HUDEP-2 (cell line): ENCODE results near the gene DPF3.

ENCODE experiments used
- DNase-seq, 76 experiments: peaks; one replicate each; lab custom pipeline; 2025; ENCODE audit not compliant: unreplicated experiment in 76 of 76; lab: John Stamatoyannopoulos, UW

DPF3 gene

DNA sequence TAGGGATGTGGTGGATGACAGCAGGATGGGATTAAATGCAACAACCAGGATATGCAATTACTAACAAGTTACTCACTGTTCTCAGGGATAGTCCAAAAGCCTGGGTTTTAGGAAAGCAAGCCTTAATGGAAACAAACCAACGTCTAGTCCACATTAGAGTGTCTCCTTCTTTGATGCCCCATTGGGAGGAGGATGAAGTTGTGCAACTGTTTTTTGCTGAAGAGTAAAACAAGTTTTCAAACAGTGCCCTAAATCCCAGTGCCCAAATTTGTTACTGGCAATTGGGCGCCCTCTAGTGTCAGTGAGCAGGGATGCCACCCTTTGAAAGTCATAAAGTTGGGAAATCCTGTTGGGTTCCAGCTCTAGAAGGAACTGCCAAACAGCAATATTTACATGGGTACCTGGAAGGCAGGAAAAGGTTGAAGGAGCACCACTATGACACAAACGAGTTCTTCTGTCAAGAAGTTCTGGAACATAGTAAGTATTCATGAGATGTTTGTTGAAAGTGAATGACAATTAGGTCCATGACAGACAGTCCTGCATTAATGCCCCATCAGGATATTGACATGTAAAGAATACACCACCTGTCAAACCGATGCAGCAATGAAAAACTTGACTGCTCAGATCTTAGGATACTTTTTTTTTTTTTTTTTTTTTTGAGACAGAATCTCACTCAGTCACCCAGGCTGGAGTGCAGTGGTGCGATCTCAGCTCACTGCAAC is 11.1 kb upstream of the DPF3 start:
- peak in 51 of 76 experiments; percentile 7 to 74 (median 38) for DNase-seq

DNA sequence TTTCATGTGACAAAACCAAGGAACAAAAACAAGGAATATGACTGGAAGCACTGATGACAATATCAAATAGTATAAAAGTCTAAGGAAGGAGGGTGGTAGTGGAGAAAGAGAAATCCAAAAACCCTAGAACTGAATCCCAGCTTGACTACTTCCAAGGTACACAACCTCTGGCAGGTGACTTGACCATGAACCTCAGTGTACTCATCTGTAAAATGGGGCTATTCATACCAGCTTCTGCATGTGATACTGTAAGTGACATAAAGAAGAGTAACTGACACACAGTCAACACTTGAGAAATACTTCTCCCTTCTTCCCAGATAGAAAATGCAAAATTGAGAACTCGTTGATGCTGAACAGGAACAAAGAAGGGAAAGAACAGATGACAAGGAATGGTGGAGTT is 10.3 kb upstream of the DPF3 start:
- DNase-seq: no peak

DNA sequence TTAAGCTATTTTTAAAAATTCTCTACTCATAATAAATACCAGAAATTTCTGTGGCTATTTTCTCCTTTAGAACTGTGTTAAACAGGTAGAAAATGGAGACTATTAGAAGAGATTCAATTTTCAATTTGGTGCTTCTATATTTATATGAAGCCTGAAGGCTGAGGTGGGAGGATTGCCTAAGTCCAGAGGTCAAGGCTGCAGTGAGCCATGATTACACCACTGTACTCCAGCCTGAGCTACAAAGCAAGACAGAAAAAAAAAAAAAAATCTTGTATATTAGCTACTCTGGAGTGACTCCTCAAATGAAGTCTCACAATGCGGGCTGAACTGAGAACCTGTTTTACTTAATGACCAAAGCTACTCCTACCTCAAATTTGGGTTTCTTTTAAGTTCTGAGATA is 9.8 kb upstream of the DPF3 start:
- no peak for DNase-seq

DNA sequence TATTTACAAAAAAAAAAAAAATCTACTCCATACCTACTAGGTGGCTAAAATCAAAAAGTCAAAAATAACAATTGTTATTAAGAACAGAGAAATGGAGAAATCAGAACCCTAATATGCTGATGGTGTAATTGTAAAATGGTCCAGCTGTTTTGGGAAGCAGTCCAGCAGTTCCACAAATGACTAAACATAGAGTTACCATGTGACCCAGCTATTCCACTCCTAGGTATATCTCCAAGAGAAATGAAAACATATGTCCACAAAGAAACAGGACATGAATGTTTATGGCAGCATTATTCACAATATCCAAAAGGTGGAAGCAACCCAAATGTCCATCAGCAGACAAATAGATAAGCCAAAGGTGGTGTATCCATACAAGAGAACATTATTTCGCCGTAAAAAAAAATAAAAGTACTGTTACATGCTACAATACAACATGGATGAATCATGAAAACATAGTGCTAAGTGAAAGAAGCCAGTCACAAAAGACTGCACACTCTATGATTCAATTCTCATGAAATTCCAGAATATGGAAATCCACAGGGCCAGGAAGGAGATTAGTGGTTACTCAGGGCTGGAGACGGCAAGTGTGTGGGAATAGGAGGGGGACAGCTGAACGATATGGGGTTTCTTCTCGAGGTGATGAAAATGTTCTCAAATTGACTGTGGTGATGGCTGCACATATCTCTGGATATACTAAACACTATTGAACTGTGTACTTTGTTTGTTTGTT is 9.1 kb upstream of the DPF3 start:
- no peak for DNase-seq

DNA sequence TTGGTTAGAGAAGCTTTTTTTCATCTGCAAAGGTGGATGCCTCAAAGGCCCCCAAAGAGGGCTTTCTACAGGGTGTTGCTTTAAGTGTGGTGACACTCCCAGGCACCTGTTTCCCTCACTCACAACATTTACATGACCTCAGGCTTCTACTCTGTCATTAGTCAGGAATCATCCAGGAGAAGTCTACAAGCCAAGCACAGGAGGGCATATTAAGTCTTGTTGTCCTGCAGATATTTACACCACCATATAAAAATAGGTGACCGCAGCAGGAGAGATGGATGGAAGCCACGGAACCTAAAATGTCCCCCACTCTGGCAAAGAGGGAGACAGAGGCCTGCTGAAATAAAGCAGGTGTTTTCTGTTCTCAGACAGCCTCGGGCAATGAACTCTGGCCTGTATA is 7.5 kb upstream of the DPF3 start:
- no peak for DNase-seq

DNA sequence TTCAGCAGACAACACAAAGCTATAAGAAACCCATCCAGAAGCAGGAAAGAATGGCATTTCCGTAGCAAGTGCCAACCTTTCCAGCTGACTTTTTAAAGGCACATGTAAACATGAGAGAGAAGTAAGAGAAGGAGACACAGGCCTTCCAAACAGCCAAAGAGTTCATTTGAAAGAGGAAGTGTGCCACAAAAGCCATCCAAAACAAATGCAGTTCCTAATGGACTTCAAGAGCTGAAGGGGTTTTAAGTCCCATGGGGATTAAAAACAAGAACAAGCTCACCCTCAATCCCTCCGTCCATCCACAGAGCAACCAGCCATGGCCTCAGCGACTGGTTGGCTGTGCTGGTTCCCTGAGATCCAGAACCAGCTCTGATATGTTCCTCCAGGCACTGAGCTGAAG is 4.5 kb upstream of the DPF3 start:
- no peak for DNase-seq

DNA sequence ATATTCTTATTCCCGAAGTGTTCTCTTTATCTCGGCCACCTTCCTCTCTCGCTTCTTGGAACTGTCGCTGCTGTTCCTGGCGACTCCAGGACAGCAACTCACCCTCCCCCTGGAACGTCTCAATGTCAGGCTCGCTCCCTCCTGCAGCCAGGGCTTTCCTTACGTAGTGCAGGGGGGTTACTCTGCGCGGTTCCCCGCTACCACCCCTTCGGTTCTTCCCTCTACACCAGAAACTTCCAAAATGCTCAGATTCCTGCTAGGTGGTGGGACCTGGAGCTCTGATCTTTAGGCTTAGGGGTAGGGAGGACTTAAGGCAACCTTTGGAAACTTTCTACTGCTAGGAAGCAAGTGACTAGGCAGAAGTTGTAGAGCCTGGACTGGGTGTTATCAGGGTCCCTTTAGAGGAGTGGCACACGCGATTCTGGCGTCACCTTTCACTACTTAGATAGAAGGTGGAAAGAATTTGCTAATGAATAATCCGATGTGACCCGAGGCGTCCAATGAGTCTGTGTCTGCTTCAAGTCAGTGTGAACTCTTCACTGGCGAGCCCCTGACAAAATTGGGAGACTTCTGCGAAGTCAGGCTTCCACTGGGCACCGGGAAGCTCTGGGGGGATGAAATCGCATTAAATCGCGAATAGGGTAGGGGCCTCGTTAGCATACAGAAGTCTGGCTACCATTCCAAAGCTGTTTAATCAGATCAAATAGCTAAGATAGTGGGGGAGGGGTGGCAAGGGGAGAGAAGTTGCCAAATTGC is 900 bp upstream of the DPF3 start:
- peak in 28 of 76 experiments; percentile 3 to 50 (median 24) for DNase-seq

DNA sequence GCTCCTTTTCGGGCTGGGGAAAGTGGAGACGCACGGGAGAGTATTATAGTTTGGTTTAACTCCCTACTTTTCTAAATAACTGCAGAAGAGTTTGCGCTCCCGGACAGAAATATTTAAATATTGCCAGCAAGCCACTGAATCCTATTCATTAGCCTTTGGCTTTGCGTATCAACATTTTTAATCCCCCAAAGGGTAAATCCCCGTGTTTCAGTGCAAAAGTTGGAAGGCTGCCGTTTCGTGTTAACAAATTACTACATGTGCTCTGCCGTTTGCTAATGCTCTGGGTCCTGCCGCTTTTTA is 372 bp upstream of the DPF3 start:
- DNase-seq: no peak

DNA sequence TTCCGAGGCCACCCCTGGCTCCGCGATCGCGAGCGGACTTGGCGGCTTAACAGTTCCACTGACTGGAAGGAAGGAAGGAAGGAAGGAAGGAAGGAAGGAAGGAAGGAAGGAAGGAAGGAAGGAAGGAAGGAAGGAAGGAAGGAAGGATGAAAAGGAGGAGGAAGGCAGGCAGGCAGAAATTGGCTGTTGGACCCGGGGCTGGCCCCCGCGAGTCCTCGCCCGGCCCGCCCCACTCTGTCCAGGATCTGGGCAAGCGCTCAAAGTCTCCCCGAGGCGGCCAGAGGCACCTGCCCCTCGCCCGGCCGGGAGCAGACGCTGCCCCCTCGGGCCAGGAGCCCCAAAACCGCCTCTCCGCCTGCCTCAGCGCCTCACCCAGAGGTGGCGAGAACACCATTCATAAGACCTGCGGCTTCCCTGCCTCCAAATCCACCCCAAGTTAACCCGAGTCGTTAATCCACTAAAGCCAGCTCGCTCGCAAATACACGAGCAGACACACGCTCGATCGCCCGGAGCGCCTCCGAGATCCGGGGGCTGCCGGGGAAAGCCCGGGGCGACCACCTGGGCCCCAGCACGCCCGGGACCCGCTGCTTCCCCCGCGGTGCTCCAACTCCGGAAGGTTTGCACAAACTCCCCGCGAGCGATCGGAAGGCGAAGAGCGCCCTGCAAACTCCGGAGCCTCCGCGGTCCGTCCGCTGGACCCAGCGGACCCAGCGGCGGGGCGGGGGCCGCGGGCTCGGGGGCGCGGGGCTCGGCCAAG is 844 bp downstream of the DPF3 start:
- DNase-seq: peak in 26 of 76 experiments; percentile 2 to 61 (median 24)

DNA sequence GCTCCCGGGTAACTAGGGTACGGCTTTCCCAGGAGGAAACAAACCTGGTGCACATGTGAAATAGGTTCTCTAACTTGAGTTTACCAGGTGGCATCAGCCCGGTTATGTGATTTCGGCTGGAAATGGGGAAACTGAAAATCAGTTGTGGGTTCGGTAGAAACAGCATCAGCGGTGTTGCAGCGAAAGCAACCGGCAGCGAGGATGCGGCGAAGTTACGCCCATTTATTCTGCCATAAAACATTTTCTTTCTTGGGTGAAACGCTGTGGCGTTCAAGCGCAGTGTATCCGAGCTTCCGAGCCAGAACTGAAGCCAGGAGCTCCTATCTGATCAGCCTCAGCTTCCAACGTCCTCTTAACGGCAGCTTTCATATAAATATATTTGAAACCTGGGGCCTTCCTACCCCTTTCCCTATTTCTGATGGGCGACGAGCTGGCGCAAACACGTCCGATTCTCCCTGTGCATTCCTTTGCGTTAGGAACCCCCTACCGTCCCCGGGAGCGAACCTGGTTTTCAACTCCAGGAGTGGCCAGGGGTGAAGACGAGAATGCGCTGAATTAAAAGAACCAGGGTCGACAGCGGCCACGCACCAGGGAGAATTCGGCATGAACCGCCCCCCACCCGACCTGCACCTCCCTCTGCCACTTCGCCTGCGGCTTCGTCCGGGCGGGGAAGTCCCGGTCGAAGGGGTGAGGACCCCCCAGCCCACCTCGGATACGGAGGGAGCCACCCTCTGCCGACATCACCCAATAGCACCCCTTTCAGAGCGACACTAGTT is 1.6 kb downstream of the DPF3 start:
- DNase-seq: peak in 21 of 76 experiments; percentile 6 to 52 (median 20)

DNA sequence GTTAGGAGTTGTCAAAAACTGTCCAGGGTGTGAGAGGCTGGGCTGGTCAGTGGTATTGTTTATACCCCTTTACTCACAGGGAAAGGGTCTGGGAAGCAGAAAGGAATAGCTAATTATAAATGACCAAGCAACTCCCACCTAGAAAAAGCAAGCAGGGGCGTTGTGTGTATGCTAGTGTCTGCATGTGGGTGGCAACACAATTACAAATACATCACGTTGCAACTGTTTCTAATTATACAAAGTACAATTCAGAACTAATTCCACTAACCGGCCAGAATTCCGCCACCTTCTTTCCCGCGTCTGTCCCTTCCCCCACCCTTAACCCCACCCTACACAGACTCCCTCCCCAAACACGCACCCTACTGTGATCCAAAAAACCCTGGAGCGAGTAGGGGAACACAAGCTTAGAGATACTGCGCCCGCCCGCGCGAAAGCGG is 2.2 kb downstream of the DPF3 start:
- DNase-seq: peak in 2 of 76 experiments; percentile 11 to 24

DNA sequence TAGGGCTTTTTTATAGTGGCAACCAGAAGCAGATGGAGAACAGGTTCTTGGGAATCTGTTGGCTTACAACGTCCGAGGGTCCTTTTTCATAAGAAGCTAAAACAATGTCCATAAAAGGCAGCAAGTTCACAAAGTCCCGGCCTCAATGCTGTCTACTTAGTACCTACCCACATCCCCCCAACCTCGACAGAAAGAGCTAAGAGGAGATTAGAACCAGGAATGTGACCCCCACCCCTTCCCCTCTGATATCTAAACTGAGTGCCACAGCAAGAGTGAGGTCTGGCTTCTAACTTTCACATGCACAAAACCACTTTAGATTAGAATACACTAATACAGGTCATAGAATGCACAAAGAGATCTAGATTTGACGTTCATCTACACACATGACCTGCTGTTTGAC is 4.5 kb downstream of the DPF3 start:
- DNase-seq: no peak

DNA sequence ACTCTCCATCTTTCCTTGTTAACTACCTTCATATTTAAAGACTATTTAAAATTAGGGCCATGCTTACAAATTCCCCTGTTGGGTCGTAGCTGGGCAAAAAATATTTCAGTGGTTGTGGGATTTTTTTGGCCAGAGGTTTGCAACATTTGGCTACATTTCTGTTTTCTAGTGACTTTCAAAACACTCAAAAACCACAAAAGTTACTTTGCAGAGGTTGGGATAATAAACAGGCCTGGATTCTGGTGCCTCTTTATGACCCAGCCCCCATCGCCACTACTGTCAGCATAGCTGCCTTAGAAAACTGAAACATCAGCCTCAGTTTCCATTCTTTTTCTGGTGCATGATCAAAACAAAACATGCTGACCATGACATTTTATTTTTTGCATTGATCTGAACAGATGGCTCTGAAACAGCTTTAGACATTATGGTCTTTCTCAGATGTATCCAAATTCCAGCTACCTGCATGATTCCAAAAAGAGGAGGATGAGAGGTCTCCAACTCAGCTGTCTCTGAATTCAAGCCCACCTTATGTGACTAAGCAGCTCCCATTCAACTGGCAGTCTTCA is 5.2 kb downstream of the DPF3 start:
- DNase-seq: no peak

DNA sequence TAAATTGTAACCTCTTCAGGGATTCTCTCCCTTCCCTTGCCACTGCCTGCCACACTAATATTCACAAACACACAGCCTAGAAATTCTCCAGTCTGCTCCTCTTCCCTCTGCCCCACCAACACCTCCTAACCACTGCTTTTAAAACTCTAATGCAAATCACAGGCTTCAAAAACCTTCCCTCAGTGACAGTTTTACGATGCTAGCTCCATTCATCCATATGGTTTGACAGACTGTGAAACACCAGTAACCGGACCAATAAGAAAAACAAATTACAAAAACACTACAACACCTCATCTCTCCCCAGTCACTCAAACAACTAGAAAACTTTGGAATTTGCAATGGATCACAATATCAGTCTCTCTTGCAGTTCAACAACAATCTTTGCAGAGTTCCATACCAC is 5.7 kb downstream of the DPF3 start:
- no peak for DNase-seq

DNA sequence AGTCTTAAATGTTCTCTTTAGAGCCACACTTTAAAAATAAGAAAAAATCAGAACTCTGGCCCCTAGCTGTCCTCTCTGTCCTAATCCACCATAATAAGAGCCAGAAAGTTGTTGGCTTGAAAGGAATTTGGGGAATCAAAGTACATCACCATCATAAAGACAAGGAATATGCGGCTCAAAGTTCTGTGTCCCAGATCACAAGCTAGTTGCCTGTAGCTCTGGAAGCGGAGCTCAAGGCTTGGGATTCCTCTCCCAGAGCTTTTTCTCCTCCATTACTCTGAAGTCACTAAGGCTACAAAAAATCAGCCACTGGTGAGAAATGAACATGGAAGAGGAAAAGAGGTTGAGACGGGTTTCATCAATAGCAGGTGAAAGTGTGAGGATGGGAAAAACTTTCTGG is 6.4 kb downstream of the DPF3 start:
- no peak for DNase-seq

DNA sequence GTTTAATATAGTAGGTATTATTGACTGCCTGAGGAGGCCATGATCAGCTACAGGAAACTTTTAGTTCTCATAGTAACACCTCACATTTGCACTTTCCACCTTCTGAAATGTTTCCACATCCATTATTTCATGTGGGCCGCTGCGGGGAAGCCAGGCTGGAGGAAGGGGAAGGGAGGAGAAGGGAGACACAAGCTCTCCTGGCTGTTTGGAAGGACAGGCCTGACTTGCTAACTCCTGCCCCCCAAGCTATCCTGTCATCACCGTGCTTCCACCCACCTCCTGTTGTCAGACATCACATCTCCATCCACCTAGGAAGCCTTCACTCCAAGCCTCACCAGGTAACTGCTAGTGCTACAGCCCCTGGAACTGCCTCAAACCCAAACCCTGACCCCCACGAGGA is 9.5 kb downstream of the DPF3 start:
- no peak for DNase-seq

DNA sequence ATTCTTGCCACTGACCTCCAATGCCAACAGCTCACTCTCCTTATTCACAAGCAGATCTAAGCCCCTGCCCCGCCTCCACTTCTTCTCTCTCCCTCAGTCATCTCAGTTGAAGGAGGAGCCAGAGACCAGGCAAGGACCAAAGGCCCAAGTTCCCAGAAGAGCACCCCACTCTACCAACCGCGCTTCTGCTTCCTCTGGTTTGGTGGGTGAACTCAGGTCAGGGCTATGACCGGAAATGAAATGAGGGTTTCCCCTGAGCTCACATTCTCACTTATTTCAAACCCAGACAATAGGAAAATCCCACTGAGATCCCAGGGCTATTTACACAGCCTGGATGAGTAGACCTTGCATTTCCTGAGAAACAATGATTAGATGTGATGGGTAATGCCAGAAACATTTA is 9.9 kb downstream of the DPF3 start:
- peak in 1 of 76 experiments; percentile 52 for DNase-seq

DNA sequence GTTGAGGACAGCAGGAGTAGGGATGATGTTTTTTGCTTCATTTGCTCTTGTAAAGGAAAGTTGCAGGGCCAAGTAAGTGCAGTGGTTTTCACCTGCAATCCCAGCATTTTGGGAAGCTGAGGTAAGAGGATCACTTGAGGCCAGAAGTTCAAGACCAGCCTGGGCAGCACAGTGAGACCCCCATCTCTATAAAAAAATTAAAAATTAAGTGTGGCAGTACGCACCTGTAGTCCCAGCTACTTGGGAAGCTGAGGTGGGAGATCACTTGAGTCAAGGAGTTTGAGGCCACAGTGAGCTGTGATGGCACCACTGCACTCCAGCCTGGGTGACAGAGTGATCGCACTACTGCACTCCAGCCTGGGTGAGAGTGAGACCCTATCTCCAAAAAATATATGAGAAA is 10.8 kb downstream of the DPF3 start:
- no peak for DNase-seq

DNA sequence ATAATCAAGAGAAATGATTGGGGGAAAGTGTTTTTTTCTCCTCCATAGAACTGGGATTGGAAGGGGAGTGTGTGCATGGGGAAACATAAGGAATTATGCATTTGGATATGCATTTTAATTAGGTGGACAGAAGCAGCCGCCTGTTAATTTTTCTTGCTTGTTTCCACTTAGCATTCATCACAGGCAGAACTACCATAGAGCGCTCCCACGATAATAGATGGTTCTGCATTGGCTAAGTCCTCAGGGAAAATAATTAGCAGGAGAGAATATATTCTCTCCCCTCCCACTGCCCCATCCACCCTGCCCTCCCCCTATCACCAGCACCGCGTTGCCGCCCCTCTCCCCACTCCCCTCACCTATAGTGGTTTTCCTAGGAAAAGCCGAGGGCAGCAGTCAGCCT is 11.4 kb downstream of the DPF3 start:
- no peak for DNase-seq

DNA sequence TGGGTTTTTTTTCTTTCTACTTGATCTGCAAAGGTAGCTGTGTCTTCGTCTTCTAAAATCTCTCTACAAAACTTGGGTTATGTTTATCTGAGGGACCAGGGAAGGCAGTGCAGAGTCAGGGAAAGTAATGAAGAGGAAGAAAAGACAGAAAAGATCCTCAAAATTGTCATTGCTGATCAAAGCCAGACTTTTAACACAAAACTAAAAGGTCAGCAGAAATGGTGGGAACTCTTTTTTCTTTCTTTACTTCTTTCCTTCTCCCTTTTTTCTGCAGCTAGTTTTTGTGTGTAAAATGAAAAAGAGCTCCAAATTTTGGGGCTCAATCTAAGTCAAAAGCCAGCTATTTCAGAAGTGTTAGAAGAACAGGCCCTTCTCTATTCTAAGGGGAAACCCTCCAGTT is 11.9 kb downstream of the DPF3 start:
- no peak for DNase-seq
